GM19099 (cell line): ENCODE data around the gene PRDM7.

Experiments used
- POLR2A ChIP-seq: IDR thresholded peaks from 3 replicates; pipeline ENCODE4 v1.6.1; 2011; ENCODE audit warnings: low read depth; ENCODE audit not compliant: insufficient read length; ENCODE audit errors: extremely low read depth

PRDM7 gene

GRCh38 chr16:90077240-90077756 lies at the start of gene PRDM7:
Gene PRDM7 (minus strand): TSS chr16:90077331. CDS start chr16:90075910, 1,421 bp downstream.
- TF ChIP-seq POLR2A: peak; percentile 18

DNA sequence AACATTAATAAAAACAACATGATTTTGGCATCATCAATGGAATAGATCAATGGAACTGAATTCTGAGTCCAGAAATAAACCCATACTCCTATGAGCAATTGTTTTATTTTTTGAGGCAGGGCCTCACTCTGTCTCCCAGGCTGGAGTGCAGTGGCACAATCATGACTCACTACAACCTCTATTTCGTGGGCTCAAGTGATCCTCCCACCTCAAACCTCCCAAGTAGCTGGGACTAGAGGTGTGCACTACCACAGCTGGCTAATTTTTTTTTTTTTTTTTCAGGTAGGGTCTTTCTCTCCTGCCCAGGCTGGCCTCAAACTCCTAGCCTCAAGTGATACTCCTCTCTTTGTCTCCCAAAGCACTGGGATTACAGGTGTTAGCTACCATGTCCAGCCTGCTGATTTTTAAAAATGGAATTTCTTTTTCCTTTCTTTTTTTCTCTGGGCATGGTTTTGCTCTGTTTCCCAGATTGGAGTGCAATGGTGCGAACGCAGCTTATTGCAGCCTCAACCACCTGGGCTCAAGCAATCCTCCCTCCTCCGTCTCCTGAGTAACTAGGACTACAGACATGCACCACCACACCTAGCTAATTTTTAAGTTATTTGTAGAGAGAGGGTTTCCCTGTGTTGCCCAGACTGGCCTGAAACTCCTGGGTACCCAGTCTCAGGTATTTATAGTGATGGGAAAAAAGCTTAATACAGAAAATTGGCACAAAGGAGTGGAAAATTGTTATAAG lies 7.3 kb upstream of the PRDM7 start:
- no peak for TF ChIP-seq POLR2A

DNA sequence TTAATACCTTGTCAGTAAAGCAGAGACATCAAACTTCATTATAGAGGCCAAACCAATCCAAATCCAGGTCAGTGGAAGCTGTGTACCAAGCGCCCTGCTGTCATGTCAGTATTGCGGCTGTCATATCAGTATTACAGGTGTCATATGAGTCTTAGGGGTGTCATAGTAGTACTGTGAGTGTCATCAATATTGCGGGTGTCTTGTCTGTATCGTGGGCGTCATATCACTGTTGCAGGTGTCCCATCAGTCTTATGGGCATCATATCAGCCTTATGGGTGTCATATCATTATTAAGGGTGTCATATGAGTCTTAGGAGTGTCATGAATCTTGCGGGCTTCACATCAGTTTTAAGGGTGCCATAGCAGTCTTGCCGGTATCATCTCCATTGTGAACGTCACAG lies 6.0 kb upstream of the PRDM7 start:
- no peak for TF ChIP-seq POLR2A

DNA sequence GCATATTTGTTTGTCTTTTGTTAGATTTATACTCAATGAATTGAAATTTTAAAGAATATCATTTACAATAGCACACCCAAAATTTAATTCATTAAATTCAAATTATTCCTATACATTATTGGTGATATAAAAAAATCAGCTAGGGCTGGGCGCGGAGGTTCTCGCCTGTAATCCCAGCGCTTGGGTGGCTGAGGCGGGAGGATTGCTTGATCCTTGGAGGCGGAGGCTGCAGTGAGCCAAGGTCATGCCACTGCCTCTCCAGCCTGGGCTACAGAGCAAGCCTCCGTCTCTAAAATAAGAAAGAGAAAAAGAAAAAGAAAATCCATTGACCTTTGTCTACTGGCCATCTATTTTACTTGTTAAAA lies 4.5 kb upstream of the PRDM7 start:
- TF ChIP-seq POLR2A: no peak

DNA sequence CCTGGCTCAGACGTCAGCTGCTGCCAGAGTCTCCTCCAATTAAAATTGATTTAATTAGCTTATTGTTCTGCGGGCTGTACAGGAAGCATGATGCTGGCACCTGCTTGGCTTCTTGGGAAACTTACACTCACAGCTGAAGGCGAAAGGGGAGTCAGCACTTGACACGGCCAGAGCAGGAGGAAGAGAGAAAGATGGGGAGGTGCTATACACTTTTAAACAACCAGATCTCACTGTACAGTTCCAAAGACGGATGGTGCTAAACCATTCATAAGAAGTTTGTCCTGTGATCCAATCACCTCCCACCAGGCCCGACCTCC lies 1.4 kb upstream of the PRDM7 start:
- TF ChIP-seq POLR2A: no peak

DNA sequence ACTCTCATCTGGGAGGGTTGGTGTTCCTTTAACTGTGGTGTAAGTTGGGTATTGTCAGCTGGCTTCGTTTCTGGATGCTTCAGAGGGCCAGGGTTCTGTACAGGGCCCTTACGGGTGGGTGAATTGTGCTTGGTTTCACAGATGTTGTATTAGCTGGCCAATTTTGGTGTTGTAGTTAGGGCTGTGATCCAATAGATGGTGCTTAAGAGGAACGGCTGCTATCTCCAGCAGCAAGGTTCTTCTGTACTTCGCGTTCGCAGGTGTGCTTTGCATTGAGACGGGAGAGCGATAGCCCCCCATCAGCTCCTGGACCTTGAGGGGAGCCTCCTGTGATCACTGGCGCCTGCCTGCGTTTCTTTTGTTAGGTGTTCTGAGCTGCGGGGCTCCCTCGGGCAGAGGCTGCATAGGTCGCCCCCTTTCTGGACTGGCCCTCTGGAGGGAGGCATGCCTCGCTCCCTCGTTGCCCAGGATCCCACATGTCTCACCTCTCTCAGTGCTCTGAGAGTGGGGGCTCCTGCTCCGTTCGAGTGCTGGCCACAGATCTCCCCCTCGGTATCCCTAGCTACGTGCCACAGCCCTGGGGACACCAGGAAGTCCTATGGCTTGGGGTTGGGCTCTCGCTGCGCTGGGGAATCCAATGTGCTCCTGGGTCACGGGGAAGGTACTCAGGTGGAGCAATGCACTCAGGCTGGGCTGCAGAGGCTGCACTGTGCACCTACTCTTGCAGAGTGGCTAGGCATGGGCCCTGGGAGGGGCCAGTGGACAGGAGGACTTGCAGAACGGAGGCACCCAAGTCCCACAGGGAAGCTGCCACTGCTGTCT lies 837 bp upstream of the PRDM7 start:
- no peak for TF ChIP-seq POLR2A

- TF ChIP-seq POLR2A: no peak
Observed at GRCh38 chr16:90072442-90073105, 4.6 kb downstream of the PRDM7 start.

DNA sequence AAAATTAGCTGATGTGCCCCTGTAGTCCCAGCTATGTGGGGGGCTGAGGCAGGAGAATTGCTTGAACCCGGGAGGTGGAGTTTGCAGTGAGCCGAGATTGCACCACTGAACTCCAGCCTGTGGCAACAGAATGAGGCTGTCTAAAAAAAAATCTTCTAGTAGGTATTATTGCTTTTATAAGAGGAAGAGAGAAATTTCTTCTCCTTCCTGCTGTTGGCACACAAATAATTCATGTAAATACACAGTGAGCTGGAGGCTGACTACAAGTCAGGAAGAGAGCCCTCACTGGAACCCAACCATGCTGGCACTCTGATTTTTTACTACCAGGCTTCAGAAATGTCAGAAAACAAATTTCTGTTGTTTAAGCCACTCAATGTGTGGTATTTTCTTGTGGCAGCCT lies 6.7 kb downstream of the PRDM7 start:
- no peak for TF ChIP-seq POLR2A

GRCh38 chr16:90061437-90061836 lies 15.7 kb downstream of the PRDM7 start:
- no peak for TF ChIP-seq POLR2A

GRCh38 chr16:90057738-90058173 lies 19.4 kb downstream of the PRDM7 start:
- TF ChIP-seq POLR2A: no peak

GRCh38 chr16:90055371-90055770 lies 21.8 kb downstream of the PRDM7 start:
- TF ChIP-seq POLR2A: no peak

GRCh38 chr16:90054554-90054953 lies 22.6 kb downstream of the PRDM7 start:
- no peak for TF ChIP-seq POLR2A

DNA sequence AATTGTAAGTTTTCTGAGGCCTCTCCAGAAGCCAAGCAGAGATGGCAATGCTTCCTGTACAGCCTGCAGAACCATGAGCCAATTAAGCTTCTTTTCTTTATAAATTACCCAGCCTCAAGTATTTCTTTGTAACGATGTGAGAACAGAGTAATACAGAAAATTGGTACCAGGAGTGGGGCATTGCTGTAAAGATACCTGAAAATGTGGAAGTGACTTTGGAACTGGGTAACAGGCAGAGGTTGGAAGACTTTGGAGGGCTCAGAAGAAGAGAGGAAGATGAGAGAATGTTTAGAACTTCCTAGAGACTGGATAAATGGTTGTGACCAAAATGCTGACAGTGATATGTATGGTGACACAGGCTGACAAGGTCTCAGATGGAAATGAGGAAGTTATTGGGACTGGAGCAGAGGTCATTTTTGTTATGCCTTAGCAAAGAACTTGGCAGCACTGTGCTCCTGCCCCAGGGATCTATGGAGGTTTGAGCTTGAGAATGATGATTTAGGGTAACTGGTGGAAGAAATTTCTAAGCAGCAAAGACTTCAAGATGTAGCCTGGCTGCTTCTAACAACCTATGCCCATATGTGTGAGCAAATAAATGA lies 23.1 kb downstream of the PRDM7 start:
- no peak for TF ChIP-seq POLR2A

GRCh38 chr16:90050969-90051368 lies 26.2 kb downstream of the PRDM7 start:
- TF ChIP-seq POLR2A: no peak

DNA sequence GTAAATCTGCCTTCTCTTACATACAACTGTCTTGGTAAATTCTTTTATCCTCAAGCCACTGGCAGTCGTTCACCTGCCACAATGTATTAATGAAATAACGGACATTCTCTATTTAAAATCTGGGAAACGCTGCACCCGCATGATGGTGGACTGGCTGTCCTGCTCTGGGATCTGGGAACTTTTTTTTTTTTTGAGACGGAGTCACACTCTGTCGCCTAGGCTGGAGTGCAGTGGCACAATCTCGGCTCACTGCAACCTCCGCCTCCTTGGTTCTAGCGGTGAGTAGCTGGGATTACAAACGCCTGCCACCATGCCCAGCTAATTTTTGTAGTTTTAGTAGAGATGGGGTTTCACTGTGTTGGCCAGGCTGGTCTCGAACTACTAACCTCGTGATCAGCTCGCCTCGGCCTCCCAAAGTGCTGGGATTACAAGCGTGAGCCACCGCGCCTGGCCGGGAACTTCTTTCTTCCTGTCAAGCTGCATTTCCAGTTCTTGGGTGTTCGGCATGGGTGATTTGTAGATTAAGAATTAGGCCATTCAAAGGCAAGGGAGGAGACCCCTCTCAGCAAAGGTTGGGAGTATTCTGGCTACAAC lies 28.3 kb downstream of the PRDM7 start:
- TF ChIP-seq POLR2A: no peak
